Activated CD8-positive, alpha-beta memory T cell treated with anti-CD3 and anti-CD28 coated beads, Interleukin-2, amount 50 U/mL, for 1 hour (primary cell): Measurements from ENCODE around the gene RSPH10B.
"Not testable (repeated sequence)": the region's sequence is repeated elsewhere in the genome, so short reads cannot be mapped to it uniquely, and the experiment has no call there.

Experiments used
- DNase-seq: peaks from one replicate; pipeline ENCODE4 v3.0.0-alpha.2; 2020; ENCODE audit errors: extremely low read depth

The RSPH10B gene

GRCh38 chr7:5970347-5970911, at the start of gene RSPH10B:
RSPH10B (minus strand) TSS chr7:5970689; CDS start chr7:5967116, 3,573 bp downstream.
- not testable (repeated sequence) for DNase-seq

- no peak for DNase-seq
These were observed 46.1 kb upstream of the RSPH10B start for GRCh38 chr7:6016653-6016966.

DNA sequence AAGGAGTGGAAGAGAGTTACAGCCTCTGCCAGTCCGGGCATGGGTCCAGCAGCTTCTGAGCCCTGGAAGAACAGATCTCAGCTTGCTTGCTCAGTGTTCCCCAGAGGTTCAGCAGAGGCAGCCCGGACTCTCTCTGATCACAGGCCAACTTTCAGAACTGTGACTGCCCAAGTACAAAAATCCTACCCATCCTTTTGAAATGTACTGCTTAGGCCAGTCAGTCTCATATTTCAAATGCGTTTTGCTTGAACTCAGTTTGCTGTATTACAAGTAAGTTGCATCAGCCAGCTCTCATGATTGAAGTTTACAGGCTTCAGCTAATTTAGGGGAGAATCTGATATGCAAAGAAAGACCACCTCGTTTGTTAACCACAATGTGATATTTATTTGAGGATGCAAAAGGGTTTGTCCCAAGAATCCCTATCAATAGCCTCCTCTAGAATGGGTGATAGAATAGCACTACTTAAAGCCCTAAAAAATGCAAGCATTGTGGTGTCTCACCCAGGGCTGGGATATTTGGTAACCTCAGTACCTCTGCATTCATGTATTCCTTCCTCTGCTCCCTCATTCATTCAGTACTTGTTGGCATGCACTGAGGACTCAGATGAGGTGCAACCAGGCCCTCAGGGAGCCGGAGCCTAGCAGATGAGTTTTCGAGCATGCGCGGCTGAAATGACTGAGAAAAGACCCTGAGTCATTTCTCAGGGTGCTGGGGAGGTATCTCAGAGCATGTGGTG, 45.6 kb upstream of the RSPH10B start:
- no peak for DNase-seq

DNA sequence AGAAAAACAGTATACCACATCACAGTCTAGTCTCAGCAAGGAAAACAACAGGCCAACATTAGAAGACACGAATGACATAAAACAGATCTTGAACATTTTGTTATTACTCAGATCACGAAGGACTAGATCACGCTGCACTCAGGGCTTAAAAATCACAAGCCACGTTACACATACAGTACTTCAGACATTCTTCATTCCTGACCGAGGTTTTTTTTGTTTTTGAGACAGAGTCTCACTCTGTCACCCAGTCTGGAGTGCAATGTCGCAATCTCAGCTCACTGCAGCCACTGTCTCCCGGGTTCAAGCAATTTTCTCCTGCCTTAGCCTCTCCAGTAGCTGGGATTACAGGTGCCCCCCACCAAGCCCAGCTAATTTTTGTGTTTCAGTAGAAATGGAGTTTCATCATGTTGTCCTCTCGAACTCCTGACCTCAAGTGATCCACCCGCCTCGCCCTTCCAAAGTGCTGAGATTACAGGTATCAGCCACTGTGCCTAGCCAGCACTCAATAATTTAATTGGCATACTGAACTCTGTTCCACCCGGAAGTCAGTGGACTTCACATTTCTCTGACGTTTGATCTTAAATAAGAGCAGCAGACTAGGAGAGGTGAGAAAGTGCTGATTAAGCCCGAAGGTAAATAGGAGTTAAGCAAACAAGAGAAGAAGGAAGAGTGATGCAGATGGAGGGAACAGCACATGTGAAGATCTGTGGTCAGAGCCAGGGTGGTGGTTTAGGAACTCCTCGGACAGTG, 42.0 kb upstream of the RSPH10B start:
- DNase-seq, result no peak

DNA sequence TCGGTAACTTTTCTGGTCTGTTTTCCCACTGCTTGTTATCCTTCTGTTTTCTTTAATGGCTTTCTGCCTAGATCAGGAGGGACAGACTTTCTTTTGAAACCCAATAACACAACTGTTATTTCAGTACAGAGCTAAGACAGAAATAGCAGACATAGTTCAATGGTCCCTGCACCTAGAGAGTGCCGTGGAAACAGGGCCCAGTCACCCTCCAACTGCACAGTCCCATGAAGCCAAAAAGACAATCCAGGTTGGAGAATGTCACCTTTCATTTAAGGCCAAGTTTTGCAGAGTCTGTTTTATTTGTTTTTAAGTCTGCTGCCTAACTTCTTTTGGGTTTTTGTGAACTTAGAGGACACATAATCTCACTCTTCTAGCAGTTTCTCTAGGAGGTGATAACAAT, 41.1 kb upstream of the RSPH10B start:
- DNase-seq, result no peak

DNA sequence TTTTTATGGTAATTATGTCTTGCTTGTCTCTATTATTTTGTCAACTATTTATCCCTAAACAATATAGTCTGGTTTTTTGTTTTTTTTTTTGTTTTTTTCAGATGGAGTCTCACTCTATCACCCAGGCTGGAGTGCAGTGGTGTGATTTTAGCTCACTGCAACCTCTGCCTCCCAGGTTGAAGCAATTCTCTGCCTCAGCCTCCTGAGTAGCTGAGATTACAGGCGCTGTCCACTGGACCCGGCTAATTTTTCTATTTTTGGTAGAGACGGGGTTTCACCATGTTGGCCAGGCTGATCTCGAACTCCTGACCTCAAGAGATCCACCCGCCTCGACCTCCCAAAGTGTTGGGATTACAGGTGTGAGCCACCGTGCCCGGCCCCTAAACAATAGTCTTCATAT, 39.9 kb upstream of the RSPH10B start:
- DNase-seq, result not testable (repeated sequence)

GRCh38 chr7:6008668-6009611, 38.5 kb upstream of the RSPH10B start, which contains the start of the genes AIMP2 and PMS2:
AIMP2 (plus strand) TSS chr7:6009272; CDS start chr7:6009364, 92 bp downstream.
PMS2 (minus strand) TSS chr7:6009049; CDS start chr7:6009019, 30 bp downstream.
- peak; percentile 90 for DNase-seq

DNA sequence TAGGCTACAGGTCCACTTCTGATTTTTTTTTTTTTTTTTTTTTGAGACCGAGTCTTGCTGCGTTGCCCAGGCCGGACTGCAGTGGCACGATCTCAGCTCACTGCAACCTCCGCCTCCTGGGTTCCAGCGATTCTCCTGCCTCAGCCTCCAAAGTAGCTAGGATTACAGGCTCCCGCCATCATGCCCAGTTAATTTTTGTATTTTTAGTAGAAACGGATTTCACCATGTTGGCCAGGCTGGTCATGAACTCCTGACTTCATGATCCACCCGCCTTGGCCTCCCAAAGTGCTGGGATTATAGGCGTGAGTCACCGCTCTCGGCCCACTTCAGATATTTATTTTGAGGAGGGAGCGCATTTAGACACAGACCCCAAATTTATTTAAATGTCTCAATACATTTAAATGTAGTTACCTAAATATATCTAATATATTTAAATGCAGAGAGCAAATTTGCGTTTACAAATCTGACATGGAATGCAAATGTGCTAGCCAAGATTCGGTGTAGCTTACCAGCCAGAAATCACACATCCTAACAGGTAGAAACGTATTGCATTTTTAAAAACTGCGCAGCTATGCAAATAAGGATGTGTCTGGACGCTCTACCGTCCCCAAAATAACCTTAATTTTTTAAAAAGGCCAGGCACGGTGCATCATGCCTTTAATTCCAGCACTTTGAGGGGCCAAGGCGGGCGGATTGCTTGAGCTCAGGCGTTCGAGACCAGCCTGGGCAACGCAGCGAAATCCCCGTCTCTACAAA, 37.5 kb upstream of the RSPH10B start:
- not testable (repeated sequence) for DNase-seq

DNA sequence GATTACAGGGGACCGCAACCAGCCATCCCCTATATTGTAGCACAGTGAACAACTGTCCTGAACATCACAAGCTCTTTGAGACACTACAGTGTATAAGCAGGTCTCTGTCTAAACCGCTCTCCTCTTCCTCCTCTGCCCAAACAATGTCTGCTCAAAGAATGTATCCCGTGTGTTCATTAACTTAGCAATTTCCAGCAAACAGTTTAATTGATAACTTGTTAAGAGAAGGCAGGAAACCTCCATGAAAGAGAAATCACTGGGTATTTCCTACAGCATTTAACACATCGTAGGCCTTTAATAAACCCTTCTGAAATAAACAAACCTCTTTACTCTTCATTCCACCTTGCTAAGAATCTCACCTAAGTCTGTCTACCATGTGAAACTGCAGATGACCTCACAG, 36.9 kb upstream of the RSPH10B start:
- DNase-seq, result no peak

DNA sequence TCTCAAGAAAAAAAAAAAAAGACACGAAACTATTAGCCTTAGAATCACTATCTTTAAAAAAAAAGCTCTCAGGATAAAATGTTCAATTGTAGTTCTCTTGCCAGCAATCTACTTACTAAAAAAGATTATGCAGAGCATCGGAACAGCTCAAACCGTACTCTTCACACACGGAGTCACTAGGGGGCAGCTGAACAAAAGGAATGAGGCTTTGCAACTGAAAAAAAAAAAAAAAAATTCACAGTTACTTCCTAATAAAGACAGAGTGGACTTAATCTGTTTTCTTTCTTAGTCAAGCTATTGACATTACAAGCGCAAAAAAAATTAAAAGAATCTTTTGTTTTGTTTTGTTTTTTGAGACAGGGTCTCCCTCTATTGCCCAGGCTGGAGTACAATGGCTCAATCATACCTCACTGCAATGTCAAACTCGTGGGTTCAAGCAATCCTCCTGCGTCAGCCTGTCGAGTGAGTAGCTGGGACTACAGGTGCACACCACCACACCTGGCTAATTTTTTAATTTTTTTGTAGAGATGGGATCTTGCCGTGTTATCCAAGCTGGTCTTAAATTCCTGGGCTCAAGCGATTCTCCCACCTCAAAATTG, 26.8 kb upstream of the RSPH10B start:
- DNase-seq, result peak; percentile 24

DNA sequence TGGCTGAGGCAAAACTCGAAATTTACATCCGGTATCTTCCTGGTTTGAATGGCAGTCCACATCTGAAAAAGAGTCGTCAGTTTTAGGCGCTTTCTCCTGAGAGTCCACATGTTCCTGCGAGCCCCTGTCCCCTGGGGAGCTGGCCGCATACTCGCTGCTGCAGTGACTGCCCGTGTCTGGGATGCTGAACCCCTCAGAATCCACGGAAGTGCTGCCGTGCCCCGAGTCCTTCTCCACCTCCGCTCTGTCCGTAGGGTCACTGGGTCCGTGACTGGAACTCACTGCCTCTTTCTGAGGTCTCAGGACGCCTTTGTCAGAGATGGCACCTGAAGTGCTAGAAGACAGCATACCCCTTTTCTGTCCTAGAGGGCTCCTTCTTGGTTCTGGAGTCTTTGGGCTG, 16.6 kb upstream of the RSPH10B start:
- not testable (repeated sequence) for DNase-seq

- DNase-seq, result not testable (repeated sequence)
These were observed 9.3 kb upstream of the RSPH10B start for GRCh38 chr7:5979680-5980314.

DNA sequence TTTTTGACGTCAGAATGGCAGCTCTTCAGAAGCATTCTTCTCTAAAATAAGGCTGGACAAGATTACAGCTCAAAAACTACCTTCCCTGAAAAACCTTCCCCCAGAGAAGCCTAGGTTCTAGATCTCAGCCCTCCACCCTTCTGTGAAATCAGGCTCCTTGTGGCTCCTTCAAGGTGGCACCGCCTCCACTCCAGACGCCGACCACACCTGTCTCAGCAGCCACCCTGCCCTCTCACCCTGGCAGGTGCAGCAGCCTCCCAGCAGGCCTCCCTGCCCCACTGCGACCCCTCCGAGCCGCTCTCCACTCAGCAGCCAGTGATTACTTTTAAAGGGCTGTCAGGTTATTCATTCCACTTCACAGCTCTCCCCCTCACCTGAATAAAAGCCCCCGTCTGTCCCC, 3.1 kb upstream of the RSPH10B start:
- not testable (repeated sequence) for DNase-seq

GRCh38 chr7:5963810-5964209, 6.7 kb downstream of the RSPH10B start:
- not testable (repeated sequence) for DNase-seq

DNA sequence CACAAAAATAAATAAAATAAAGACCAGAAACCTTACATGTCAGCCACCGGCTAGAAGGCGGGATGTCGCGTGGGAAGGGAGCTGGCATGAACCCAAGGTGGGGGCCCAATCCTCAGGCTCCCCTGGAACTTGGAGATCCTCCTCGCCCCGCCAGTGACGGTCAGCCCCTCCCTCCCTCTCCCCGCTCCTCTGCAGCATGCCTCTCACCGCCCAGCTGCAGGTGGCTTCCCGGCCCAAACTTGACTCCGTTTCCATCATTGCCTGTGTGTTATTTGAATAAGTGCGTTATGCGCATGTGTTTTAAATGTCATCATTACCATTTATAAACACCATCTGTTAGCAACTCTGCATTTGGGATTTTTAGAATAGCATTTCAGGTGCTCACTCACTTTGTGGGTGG, 7.3 kb downstream of the RSPH10B start:
- not testable (repeated sequence) for DNase-seq

DNA sequence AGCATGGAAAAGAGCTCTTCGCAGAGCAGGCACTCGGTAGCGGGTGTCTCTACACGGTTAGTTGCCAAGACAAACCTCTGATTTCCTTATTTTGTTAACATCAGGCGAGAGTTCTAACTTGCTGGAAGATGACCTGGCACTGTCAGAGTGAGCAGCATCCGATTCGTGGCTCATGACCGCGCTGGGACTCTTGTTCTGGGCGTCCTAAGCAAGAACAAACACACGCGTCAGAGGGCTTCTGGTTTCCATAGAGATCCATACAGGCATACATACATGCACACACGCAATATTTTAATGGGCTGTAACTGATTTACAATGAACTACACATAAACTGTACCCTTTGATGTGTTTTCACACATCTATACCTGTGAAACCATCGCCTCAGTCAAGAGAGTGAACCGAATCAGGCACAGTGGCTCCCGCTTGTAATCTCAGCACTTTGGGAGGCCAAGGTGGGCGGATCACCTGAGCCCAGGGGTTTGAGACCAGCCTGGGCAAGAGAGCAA, 35.5 kb downstream of the RSPH10B start:
- not testable (repeated sequence) for DNase-seq

- not testable (repeated sequence) for DNase-seq
These were observed 38.4 kb downstream of the RSPH10B start for GRCh38 chr7:5931905-5932644.

GRCh38 chr7:5931250-5931649, 39.2 kb downstream of the RSPH10B start:
- not testable (repeated sequence) for DNase-seq

GRCh38 chr7:5930290-5930689, 40.2 kb downstream of the RSPH10B start:
- DNase-seq, result not testable (repeated sequence)
